ENCODE data around the gene GLS2. TPM values are rescaled to one million over a fixed set of nuclear protein-coding genes. Genes with fewer than 3 reads are reported as not detected.

The GLS2 gene
- total RNA-seq, 1 experiment from 2014 or later = 1.3 TPM

GRCh38 chr12:56490360-56490759 lies 2.4 kb upstream of the GLS2 start:
- Histone ChIP-seq H3K9me3 (ENCODE audit: control insufficient read depth, insufficient read depth, low read depth, low read length) (no peaks in the 10 kb centered on the region), H3K4me3 (ENCODE audit: low read depth in 2 of 2, low read length in 2 of 2) (no peak overlapping the region), H3K4me1 (ENCODE audit: control insufficient read depth, insufficient read depth, low read length) (0 out of 2 replicates have a peak, but pooled peaks cover 7% of the 10 kb centered on the region), H3K36me3 (ENCODE audit: control insufficient read depth, insufficient read depth, low read length) (no peaks in the 10 kb centered on the region), H3K27ac (ENCODE audit: low read length) (no peak overlapping the region), H3K27me3 (ENCODE audit: control insufficient read depth, insufficient read depth, low read length) (peaks cover 18% of the 10 kb centered on the region)
- intact Hi-C loops (cut with micrococcal nuclease; ENCODE audit: unreplicated experiment) (no loop called here), in situ Hi-C loops (cut with HindIII; ENCODE audit: low pct_unique_long_range_greater_than_20kb, low sequenced_read_pairs) (no loop called here)
- POLR2A ChIA-PET = no interaction called here
- TF ChIP-seq SIN3A (IDR thresholded peaks at IDR 0.05; ENCODE audit: borderline replicate concordance, insufficient read depth, low read depth, low read length) = no peak
- CTCF ChIA-PET = no interaction called here
- ATAC-seq (no peak), DNase-seq (ENCODE audit: low read depth, low spot score) (no peak)
- BruUV-seq (replicated peaks) = no TSS peak

- BruUV-seq (replicated peaks) = no TSS peak
- peaks cover 15% of the 10 kb centered on the region for H3K27me3 ChIP-seq (ENCODE audit: control insufficient read depth, insufficient read depth, low read length)
- H3K27ac ChIP-seq (ENCODE audit: low read length) = no peak overlapping the region
- no peak for DNase-seq (ENCODE audit: low read depth, low spot score)
- ChIA-PET POLR2A (interaction anchor here (0.7 kb wide), 1 partner anchor 98 kb away, joined by 9 read pairs; no protein-coding TSS in a partner anchor), CTCF (interaction anchor here (0.7 kb wide), 1 partner anchor 115 kb away, joined by 7 read pairs; no protein-coding TSS in a partner anchor)
- in situ Hi-C loops (cut with HindIII; ENCODE audit: low pct_unique_long_range_greater_than_20kb, low sequenced_read_pairs) (no loop called here), intact Hi-C loops (cut with micrococcal nuclease; ENCODE audit: unreplicated experiment) (no loop called here)
- H3K36me3 ChIP-seq (ENCODE audit: control insufficient read depth, insufficient read depth, low read length) = no peaks in the 10 kb centered on the region
- peak; percentile 76 for ATAC-seq
- H3K4me3 ChIP-seq (ENCODE audit: low read depth in 2 of 2, low read length in 2 of 2) = peak overlapping the region; percentile 55 to 64
- TF ChIP-seq POLR2AphosphoS5 (IDR thresholded peaks at IDR 0.05; ENCODE audit: low read depth, low read length) (no peak), TCF7L2 (IDR thresholded peaks at IDR 0.05; ENCODE audit: low read depth, low read length) (no peak), REST (IDR thresholded peaks at IDR 0.05; ENCODE audit: insufficient read depth in 1 of 2, low read depth in 2 of 2, low read length in 1 of 2) (no peak), SIN3A (IDR thresholded peaks at IDR 0.05; ENCODE audit: borderline replicate concordance, insufficient read depth, low read depth, low read length) (no peak)
- TF ChIP-seq, protein P1, sequence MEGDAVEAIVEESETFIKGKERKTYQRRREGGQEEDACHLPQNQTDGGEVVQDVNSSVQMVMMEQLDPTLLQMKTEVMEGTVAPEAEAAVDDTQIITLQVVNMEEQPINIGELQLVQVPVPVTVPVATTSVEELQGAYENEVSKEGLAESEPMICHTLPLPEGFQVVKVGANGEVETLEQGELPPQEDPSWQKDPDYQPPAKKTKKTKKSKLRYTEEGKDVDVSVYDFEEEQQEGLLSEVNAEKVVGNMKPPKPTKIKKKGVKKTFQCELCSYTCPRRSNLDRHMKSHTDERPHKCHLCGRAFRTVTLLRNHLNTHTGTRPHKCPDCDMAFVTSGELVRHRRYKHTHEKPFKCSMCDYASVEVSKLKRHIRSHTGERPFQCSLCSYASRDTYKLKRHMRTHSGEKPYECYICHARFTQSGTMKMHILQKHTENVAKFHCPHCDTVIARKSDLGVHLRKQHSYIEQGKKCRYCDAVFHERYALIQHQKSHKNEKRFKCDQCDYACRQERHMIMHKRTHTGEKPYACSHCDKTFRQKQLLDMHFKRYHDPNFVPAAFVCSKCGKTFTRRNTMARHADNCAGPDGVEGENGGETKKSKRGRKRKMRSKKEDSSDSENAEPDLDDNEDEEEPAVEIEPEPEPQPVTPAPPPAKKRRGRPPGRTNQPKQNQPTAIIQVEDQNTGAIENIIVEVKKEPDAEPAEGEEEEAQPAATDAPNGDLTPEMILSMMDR (IDR thresholded peaks at IDR 0.05) = no peak
- 0 out of 2 replicates have a peak, but pooled peaks cover 7% of the 10 kb centered on the region for H3K4me1 ChIP-seq (ENCODE audit: control insufficient read depth, insufficient read depth, low read length)
- no peaks in the 10 kb centered on the region for H3K9me3 ChIP-seq (ENCODE audit: control insufficient read depth, insufficient read depth, low read depth, low read length)
Measured at GRCh38 chr12:56487448-56488040, 417 bp downstream of the GLS2 start.

GRCh38 chr12:56486694-56487093 lies 1.3 kb downstream of the GLS2 start:
- ATAC-seq (no peak), DNase-seq (ENCODE audit: low read depth, low spot score) (no peak)
- POLR2A ChIA-PET = no interaction called here
- CTCF ChIA-PET = no interaction called here
- Histone ChIP-seq H3K9me3 (ENCODE audit: control insufficient read depth, insufficient read depth, low read depth, low read length) (no peaks in the 10 kb centered on the region), H3K36me3 (ENCODE audit: control insufficient read depth, insufficient read depth, low read length) (no peaks in the 10 kb centered on the region), H3K27me3 (ENCODE audit: control insufficient read depth, insufficient read depth, low read length) (peaks cover 15% of the 10 kb centered on the region), H3K27ac (ENCODE audit: low read length) (no peak overlapping the region), H3K4me3 (ENCODE audit: low read depth in 2 of 2, low read length in 2 of 2) (no peak overlapping the region), H3K4me1 (ENCODE audit: control insufficient read depth, insufficient read depth, low read length) (0 out of 2 replicates have a peak, but pooled peaks cover 7% of the 10 kb centered on the region)
- intact Hi-C loops (cut with micrococcal nuclease; ENCODE audit: unreplicated experiment) = no loop called here
- TF ChIP-seq, protein P1 (IDR thresholded peaks at IDR 0.05) = no peak
- TF ChIP-seq POLR2AphosphoS5 (IDR thresholded peaks at IDR 0.05; ENCODE audit: low read depth, low read length) (no peak), REST (IDR thresholded peaks at IDR 0.05; ENCODE audit: insufficient read depth in 1 of 2, low read depth in 2 of 2, low read length in 1 of 2) (no peak), SIN3A (IDR thresholded peaks at IDR 0.05; ENCODE audit: borderline replicate concordance, insufficient read depth, low read depth, low read length) (no peak), TCF7L2 (IDR thresholded peaks at IDR 0.05; ENCODE audit: low read depth, low read length) (no peak)
- in situ Hi-C loops (cut with HindIII; ENCODE audit: low pct_unique_long_range_greater_than_20kb, low sequenced_read_pairs) = no loop called here
- no TSS peak for BruUV-seq (replicated peaks)
